ENCODE measurements around the gene AFG1L. TPM values are rescaled to one million over a fixed set of nuclear protein-coding genes. Genes with fewer than 3 reads are reported as not detected.

AFG1L gene
- total and polyA plus RNA-seq, 7 donors = 2.1 to 6.9 (median 3.5) TPM

DNA sequence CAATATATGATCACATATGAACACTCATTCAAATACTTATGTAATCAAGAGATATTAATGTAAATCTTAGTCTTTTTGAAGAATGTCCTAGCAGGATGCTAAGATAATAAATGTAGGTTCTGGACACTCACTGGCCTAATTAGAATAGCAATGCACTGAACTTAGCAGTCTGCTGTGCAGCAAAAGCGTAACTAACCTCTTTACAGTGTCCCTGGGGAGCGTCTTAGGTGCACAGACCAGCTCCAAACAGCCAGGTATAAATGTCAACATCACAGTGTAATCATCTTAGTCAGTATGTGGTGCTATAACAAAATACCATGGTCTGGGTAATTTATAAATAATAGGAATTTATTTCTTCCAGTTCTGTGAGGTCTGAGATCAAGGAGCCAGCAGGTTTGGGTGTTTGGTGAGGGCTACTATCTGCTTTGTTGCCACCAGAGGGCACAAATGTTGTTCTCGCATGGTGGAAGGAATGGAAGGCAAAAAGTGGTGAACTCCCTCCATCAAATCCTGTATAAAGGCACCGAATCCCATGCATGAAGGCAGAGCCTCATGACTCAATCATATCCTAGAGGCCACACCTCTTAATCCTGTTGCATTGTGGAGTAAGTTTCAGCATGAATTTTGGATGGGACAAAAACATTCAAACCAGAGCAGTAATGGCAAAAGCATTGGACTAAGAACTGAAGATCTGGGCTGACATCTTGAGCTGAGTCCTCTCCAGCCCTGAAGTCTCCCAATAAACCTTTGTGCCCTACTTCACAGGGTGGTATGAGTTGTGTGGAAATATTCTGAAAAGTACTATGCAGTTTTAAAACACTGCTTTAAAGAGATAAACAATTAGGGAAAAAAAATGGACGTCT is 224.1 kb downstream of the AFG1L start:
- Histone ChIP-seq H3K4me1 (no peaks in the 10 kb centered on the region), H3K27me3 (no peaks in the 10 kb centered on the region), H3K4me3 (no peak overlapping the region), H3K36me3 (peaks cover 0 to 5% (median 0%) of the 10 kb centered on the region in 4 donors), H3K27ac (no peak overlapping the region), H3K9me3 (no peaks in the 10 kb centered on the region)
- intact Hi-C loops (cut with DNase I) = no loop called here
- no peak for DNase-seq
- 76 to 85% methylated on average over 5 of the region's 5 CpGs for WGBS, 2 donors
- TF ChIP-seq POLR2A (IDR thresholded peaks at IDR 0.05) (no peak), POLR2AphosphoS5 (IDR thresholded peaks at IDR 0.05) (no peak), EP300 (IDR thresholded peaks at IDR 0.05) (no peak)
- TF ChIP-seq, protein P1, sequence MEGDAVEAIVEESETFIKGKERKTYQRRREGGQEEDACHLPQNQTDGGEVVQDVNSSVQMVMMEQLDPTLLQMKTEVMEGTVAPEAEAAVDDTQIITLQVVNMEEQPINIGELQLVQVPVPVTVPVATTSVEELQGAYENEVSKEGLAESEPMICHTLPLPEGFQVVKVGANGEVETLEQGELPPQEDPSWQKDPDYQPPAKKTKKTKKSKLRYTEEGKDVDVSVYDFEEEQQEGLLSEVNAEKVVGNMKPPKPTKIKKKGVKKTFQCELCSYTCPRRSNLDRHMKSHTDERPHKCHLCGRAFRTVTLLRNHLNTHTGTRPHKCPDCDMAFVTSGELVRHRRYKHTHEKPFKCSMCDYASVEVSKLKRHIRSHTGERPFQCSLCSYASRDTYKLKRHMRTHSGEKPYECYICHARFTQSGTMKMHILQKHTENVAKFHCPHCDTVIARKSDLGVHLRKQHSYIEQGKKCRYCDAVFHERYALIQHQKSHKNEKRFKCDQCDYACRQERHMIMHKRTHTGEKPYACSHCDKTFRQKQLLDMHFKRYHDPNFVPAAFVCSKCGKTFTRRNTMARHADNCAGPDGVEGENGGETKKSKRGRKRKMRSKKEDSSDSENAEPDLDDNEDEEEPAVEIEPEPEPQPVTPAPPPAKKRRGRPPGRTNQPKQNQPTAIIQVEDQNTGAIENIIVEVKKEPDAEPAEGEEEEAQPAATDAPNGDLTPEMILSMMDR (IDR thresholded peaks at IDR 0.05) = no peak

DNA sequence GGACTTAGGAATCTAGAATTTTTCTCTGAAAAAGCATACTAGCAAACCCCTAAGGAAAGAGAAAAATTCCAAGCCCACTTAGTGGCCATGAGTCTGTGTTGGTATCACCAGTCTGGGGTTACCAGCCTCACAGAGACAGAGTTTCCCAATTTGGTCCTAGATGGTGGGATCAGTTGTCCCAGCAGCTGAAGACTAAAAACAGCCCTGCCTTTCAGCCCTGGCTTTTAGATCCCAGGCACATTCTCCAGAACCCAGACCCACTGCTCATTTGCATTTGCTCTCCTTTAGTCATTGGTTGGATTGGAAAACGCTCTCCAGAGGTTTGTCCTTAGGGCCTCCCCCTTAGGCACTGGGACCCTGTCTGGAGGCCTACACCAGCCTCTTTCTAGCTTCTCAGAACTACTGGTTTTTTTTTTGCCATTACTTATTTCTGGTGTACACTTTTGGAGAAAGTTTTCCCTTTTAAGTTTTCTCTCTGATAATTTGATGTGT is 226.8 kb downstream of the AFG1L start:
- Histone ChIP-seq H3K27ac (no peak overlapping the region), H3K4me1 (no peaks in the 10 kb centered on the region), H3K36me3 (peaks cover 0 to 5% (median 0%) of the 10 kb centered on the region in 4 donors), H3K4me3 (no peak overlapping the region), H3K27me3 (no peaks in the 10 kb centered on the region), H3K9me3 (no peaks in the 10 kb centered on the region)
- no peak for TF ChIP-seq POLR2AphosphoS5 (IDR thresholded peaks at IDR 0.05)
- no peak for TF ChIP-seq POLR2A (IDR thresholded peaks at IDR 0.05)
- TF ChIP-seq, protein P1 (IDR thresholded peaks at IDR 0.05) = no peak
- no peak for TF ChIP-seq EP300 (IDR thresholded peaks at IDR 0.05)
- 95 to 98% methylated on average over 1 of the region's 1 CpG for WGBS, 2 donors
- DNase-seq = no peak
- intact Hi-C loops (cut with DNase I) = no loop called here

DNA sequence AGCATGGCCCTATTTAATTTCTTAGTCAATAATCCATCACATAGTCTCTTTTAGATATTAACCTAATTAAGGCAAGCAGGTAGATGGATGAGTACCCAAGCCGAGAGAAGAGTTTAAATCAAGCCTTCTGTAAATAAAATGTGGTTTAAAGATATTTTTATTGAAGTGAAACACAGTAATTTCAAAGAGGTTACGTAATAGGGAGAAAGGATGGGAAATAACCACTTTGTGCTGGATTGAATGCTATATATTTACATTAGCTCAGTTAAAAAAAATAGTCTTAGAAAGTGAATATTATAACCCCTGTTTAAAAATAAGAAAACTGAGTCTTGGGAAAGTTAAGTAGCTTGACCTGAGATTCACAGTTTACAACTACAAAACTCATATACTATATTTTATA is 228.8 kb downstream of the AFG1L start:
- Histone ChIP-seq H3K36me3 (peaks cover 0 to 5% (median 0%) of the 10 kb centered on the region in 4 donors), H3K27ac (no peak overlapping the region), H3K9me3 (no peaks in the 10 kb centered on the region), H3K4me1 (no peaks in the 10 kb centered on the region), H3K27me3 (no peaks in the 10 kb centered on the region), H3K4me3 (no peak overlapping the region)
- intact Hi-C loops (cut with DNase I) = no loop called here
- DNase-seq = no peak
- WGBS, 2 donors = 72 to 80% methylated on average over 2 of the region's 2 CpGs
- no peak for TF ChIP-seq POLR2AphosphoS5 (IDR thresholded peaks at IDR 0.05)
- no peak for TF ChIP-seq EP300 (IDR thresholded peaks at IDR 0.05)
- TF ChIP-seq, protein P1 (IDR thresholded peaks at IDR 0.05) = no peak
- no peak for TF ChIP-seq POLR2A (IDR thresholded peaks at IDR 0.05)

DNA sequence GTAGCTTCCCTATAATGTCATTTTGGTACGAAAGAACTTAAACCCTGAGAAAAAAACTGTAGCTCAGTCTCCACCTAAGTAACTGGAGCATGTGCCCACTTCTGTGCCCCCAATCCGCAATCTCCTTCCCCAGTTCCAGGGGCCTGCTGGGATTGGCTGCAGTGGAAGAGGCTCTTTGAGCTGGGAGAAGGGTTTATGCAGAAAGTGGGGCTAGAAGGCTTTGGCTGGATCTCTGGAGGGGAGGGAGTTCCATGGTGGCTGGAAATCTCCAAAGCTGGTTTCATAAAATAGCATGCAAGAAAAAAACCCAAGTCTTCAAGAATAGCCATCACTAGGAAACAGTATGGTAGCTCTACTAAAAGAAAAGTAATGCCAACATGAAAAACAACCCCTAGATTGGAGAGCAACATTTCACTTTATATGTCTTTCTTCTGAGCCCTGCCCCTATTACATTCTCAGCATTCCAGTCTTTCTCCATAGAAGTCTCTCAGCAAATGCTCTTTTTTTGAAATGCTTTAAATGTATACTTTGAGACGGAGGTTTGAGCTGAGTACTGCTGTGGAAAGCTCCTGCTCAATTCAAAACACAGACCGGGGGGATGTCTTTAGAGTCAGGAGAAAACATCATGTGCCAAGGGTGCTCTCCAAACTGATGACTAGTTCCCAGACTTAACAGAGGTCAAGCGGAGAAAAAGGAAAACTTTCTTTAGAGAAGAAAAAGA is 229.8 kb downstream of the AFG1L start:
- Histone ChIP-seq H3K27ac (no peak overlapping the region), H3K4me3 (no peak overlapping the region), H3K36me3 (peaks cover 0 to 5% (median 0%) of the 10 kb centered on the region in 4 donors), H3K9me3 (no peaks in the 10 kb centered on the region), H3K27me3 (no peaks in the 10 kb centered on the region), H3K4me1 (no peaks in the 10 kb centered on the region)
- TF ChIP-seq, protein P1 (IDR thresholded peaks at IDR 0.05) = no peak
- TF ChIP-seq POLR2A (IDR thresholded peaks at IDR 0.05) (no peak), POLR2AphosphoS5 (IDR thresholded peaks at IDR 0.05) (no peak), EP300 (IDR thresholded peaks at IDR 0.05) (no peak)
- 85 to 91% methylated on average over 5 of the region's 5 CpGs for WGBS, 2 donors
- no peak for DNase-seq
- intact Hi-C loops (cut with DNase I) = no loop called here
